ENCODE measurements around the gene SLC38A4. TPM values are rescaled to one million over a fixed set of nuclear protein-coding genes. Genes with fewer than 3 reads are reported as not detected.

SLC38A4 gene
- total RNA-seq, 1 experiment from 2014 or later, result 0.09 TPM

DNA sequence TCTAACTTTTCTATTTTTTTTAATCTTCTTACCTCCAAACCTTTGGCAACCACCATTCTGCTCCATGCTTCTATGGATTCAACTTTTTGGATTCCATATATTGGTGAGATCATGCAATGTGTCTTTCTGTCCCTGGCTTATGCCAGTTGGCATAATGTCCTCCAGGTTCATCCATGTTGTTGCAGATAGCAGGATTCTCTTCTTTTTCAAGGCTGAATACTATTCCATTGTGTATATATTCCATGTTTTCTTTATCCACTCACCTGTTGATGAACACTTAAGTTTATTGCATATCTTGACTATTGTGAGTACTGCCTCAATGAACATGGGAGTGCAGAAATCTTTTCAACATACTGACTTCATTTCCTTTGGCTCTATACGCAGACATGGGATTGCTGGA, 21.2 kb upstream of the SLC38A4 start:
- intact Hi-C loops (cut with micrococcal nuclease; ENCODE audit: unreplicated experiment), result no loop called here
- no peaks in the 10 kb centered on the region for H3K4me1 ChIP-seq (replicated peaks; ENCODE audit: insufficient read depth)
- H3K79me2 ChIP-seq (ENCODE audit: low read depth), result no peaks in the 10 kb centered on the region
- no peaks in the 10 kb centered on the region for H3K9me3 ChIP-seq (ENCODE audit: insufficient read depth, low read depth)
- DNase-seq, result no peak
- no peak overlapping the region for H2AFZ ChIP-seq
- no peaks in the 10 kb centered on the region for H4K20me1 ChIP-seq (ENCODE audit: insufficient read depth)
- CTCF ChIA-PET, result no interaction called here
- H3K9me2 ChIP-seq (ENCODE audit: insufficient read depth), result no peaks in the 10 kb centered on the region; the same call in 1 of the 2 replicates
- no peaks in the 10 kb centered on the region for H3K36me3 ChIP-seq (ENCODE audit: low read depth)
- POLR2A ChIA-PET (ENCODE audit: unreplicated experiment), result no interaction called here
- no TSS peak for BruUV-seq (replicated peaks)
- no peak overlapping the region for H3K27ac ChIP-seq
- TF ChIP-seq CTCF (conservative IDR thresholded peaks at IDR 0.05), result no peak
- TF ChIP-seq EZH2 (IDR thresholded peaks at IDR 0.05; ENCODE audit: low read depth), result no peak
- H3K4me3 ChIP-seq, result no peak overlapping the region
- H3K27me3 ChIP-seq (ENCODE audit: insufficient read depth, low read depth), result no peaks in the 10 kb centered on the region
- no peaks in the 10 kb centered on the region for H3F3A ChIP-seq (ENCODE audit: insufficient read depth, low read depth)
- no peak overlapping the region for H3K4me2 ChIP-seq

GRCh38 chr12:46843811-46844210, 18.0 kb upstream of the SLC38A4 start:
- H3K9me3 ChIP-seq (ENCODE audit: insufficient read depth, low read depth), result no peaks in the 10 kb centered on the region
- H3K4me2 ChIP-seq, result no peak overlapping the region
- DNase-seq, result no peak
- ChIA-PET CTCF (no interaction called here), POLR2A (ENCODE audit: unreplicated experiment) (interaction anchor here (0.6 kb wide), 1 partner anchor 109 kb away, joined by 3 read pairs; no protein-coding TSS in a partner anchor)
- no peak overlapping the region for H3K27ac ChIP-seq
- intact Hi-C loops (cut with micrococcal nuclease; ENCODE audit: unreplicated experiment), result no loop called here
- H2AFZ ChIP-seq, result no peak overlapping the region
- no peaks in the 10 kb centered on the region; the same call in 1 of the 2 replicates for H3K9me2 ChIP-seq (ENCODE audit: insufficient read depth)
- H3K36me3 ChIP-seq (ENCODE audit: low read depth), result no peaks in the 10 kb centered on the region
- TF ChIP-seq CTCF (conservative IDR thresholded peaks at IDR 0.05), result no peak
- TF ChIP-seq EZH2 (IDR thresholded peaks at IDR 0.05; ENCODE audit: low read depth), result no peak
- H3K79me2 ChIP-seq (ENCODE audit: low read depth), result no peaks in the 10 kb centered on the region
- no peaks in the 10 kb centered on the region; the same call in 1 of the 2 replicates for H3K4me1 ChIP-seq (replicated peaks; ENCODE audit: insufficient read depth)
- no peaks in the 10 kb centered on the region for H3K27me3 ChIP-seq (ENCODE audit: insufficient read depth, low read depth)
- H4K20me1 ChIP-seq (ENCODE audit: insufficient read depth), result no peaks in the 10 kb centered on the region
- no TSS peak for BruUV-seq (replicated peaks)
- no peak overlapping the region for H3K4me3 ChIP-seq
- H3F3A ChIP-seq (ENCODE audit: insufficient read depth, low read depth), result no peaks in the 10 kb centered on the region

GRCh38 chr12:46841891-46842290, 16.1 kb upstream of the SLC38A4 start:
- no peaks in the 10 kb centered on the region for H4K20me1 ChIP-seq (ENCODE audit: insufficient read depth)
- intact Hi-C loops (cut with micrococcal nuclease; ENCODE audit: unreplicated experiment), result no loop called here
- H2AFZ ChIP-seq, result no peak overlapping the region
- H3K79me2 ChIP-seq (ENCODE audit: low read depth), result no peaks in the 10 kb centered on the region
- H3K9me2 ChIP-seq (ENCODE audit: insufficient read depth), result no peaks in the 10 kb centered on the region
- BruUV-seq (replicated peaks), result no TSS peak
- ChIA-PET CTCF (no interaction called here), POLR2A (ENCODE audit: unreplicated experiment) (no interaction called here)
- no peak overlapping the region for H3K4me2 ChIP-seq
- TF ChIP-seq EZH2 (IDR thresholded peaks at IDR 0.05; ENCODE audit: low read depth) (no peak), CTCF (conservative IDR thresholded peaks at IDR 0.05) (no peak)
- no peaks in the 10 kb centered on the region for H3F3A ChIP-seq (ENCODE audit: insufficient read depth, low read depth)
- H3K27me3 ChIP-seq (ENCODE audit: insufficient read depth, low read depth), result no peaks in the 10 kb centered on the region
- H3K4me1 ChIP-seq (replicated peaks; ENCODE audit: insufficient read depth), result no peaks in the 10 kb centered on the region; the same call in 1 of the 2 replicates
- H3K4me3 ChIP-seq, result no peak overlapping the region
- H3K27ac ChIP-seq, result no peak overlapping the region
- no peak for DNase-seq
- no peaks in the 10 kb centered on the region for H3K36me3 ChIP-seq (ENCODE audit: low read depth)
- peaks cover 2% of the 10 kb centered on the region; the same call in 1 of the 2 replicates for H3K9me3 ChIP-seq (ENCODE audit: insufficient read depth, low read depth)

Data from PC-9 (cell line).